ENCODE data around the gene TMEM250. TPM values are rescaled to one million over a fixed set of nuclear protein-coding genes. Genes with fewer than 3 reads are reported as not detected.

The TMEM250 gene
- total and polyA plus RNA-seq, 2 of the 4 experiments (the other 2 are of a cell fraction) = 14.0 to 17.5 TPM

DNA sequence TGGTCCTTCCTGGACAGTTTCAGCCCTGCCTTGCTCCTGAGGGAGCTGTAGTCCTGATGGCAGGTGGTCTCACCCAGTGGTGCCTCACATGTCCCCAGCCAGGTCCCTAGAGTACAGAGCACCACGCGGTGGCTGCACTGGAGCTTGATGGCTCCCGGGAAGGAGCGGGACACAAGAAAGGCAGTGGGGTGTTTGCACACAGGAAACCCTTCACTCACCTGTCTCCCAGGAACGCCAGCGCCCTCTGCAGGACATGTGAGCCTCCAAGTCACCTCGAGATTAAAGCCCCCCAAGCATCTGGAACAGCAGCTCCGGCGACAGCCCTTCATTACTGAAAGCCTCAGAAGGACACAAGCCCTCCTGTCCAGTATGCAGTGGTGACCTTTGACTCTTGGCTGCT lies 19.9 kb upstream of the TMEM250 start:
- Histone ChIP-seq H4K20me1 (ENCODE audit: insufficient read depth, low read length) (no peaks in the 10 kb centered on the region), H3K27ac (ENCODE audit: insufficient read depth, low read length) (no peak overlapping the region), H3K27me3 (ENCODE audit: control insufficient read depth, insufficient read depth, low read length) (peaks cover 58% of the 10 kb centered on the region), H2BK5ac (ENCODE audit: low read depth, low read length, poor library complexity, severe bottlenecking) (no peak overlapping the region), H3K4me1 (ENCODE audit: control insufficient read depth, insufficient read depth, low read length) (no peaks in the 10 kb centered on the region), H2AFZ (replicated peaks; ENCODE audit: low read length, poor library complexity) (no peak overlapping the region), H3K9me1 (ENCODE audit: insufficient read depth, low read length) (no peaks in the 10 kb centered on the region), H3K18ac (ENCODE audit: low read depth, low read length) (no peak overlapping the region), H3K9me3 (ENCODE audit: control insufficient read depth, insufficient read depth, low read length) (no peaks in the 10 kb centered on the region), H4K5ac (ENCODE audit: low read depth, low read length) (no peak overlapping the region), H2BK15ac (ENCODE audit: low read depth, low read length) (no peak overlapping the region), H3K56ac (ENCODE audit: extremely low read depth, insufficient read depth, low read length) (no peak overlapping the region), H2BK120ac (ENCODE audit: low read depth, low read length) (no peak overlapping the region), H4K8ac (ENCODE audit: low read depth in 2 of 2, low read length in 2 of 2) (no peak overlapping the region), H4K91ac (ENCODE audit: insufficient read depth, low read depth, low read length) (no peak overlapping the region), H3K14ac (replicated peaks; ENCODE audit: low read depth, low read length) (no peak overlapping the region), H3K4me2 (ENCODE audit: low read depth, low read length) (no peak overlapping the region), H2AK5ac (ENCODE audit: low read depth, low read length) (no peak overlapping the region), H3K79me1 (ENCODE audit: low read depth in 1 of 2, low read length in 2 of 2) (no peaks in the 10 kb centered on the region), H3K23ac (ENCODE audit: low read depth, low read length) (no peak overlapping the region), H3K4me3 (ENCODE audit: insufficient read depth, low read depth, low read length) (no peak overlapping the region), H2BK20ac (ENCODE audit: low read depth, low read length) (no peak overlapping the region), H3K9ac (ENCODE audit: low read depth, low read length) (no peak overlapping the region), H3K4ac (ENCODE audit: low read depth, low read length) (no peak overlapping the region), H3K36me3 (ENCODE audit: control insufficient read depth, insufficient read depth, low read length) (no peaks in the 10 kb centered on the region), H2AK9ac (replicated peaks; ENCODE audit: low read depth, low read length, poor library complexity) (no peak overlapping the region)
- DNase-seq (no peak), ATAC-seq (ENCODE audit: low read depth) (no peak)
- in situ Hi-C loops (cut with MboI; ENCODE audit: low sequenced_read_pairs) = no loop called here
- no TSS peak for BruUV-seq (replicated peaks)
- TF ChIP-seq USF2 (IDR thresholded peaks at IDR 0.05; ENCODE audit: low read depth, low read length) (no peak), MXI1 (IDR thresholded peaks at IDR 0.05; ENCODE audit: borderline replicate concordance, low read depth, low read length) (no peak), CTCF (conservative IDR thresholded peaks at IDR 0.05; ENCODE audit: low read depth, low read length) (no peak), CHD1 (IDR thresholded peaks at IDR 0.05; ENCODE audit: low read depth, low read length) (no peak), BHLHE40 (IDR thresholded peaks at IDR 0.05; ENCODE audit: low read depth, low read length) (no peak), RCOR1 (IDR thresholded peaks at IDR 0.05; ENCODE audit: insufficient replicate concordance, low read length) (no peak), ELK1 (IDR thresholded peaks at IDR 0.05; ENCODE audit: borderline replicate concordance, low read depth, low read length) (no peak), CEBPB (IDR thresholded peaks at IDR 0.05; ENCODE audit: low read depth, low read length) (no peak), NFE2L2 (IDR thresholded peaks at IDR 0.05; ENCODE audit: low read depth, low read length) (no peak), RFX5 (IDR thresholded peaks at IDR 0.05; ENCODE audit: low read depth, low read length) (no peak), POLR2A (IDR thresholded peaks at IDR 0.05; ENCODE audit: low read depth, low read length) (no peak), SMC3 (IDR thresholded peaks at IDR 0.05; ENCODE audit: low read depth, low read length) (no peak), MAFK (IDR thresholded peaks at IDR 0.05; ENCODE audit: low read depth, low read length) (no peak), RAD21 (IDR thresholded peaks at IDR 0.05; ENCODE audit: low read length) (no peak), FOS (IDR thresholded peaks at IDR 0.05; ENCODE audit: low read depth, low read length) (no peak), MAZ (IDR thresholded peaks at IDR 0.05; ENCODE audit: borderline replicate concordance, low read depth, low read length) (no peak)
- POLR2A ChIA-PET (ENCODE audit: unreplicated experiment) = no interaction called here
- dilution Hi-C loops (cut with HindIII; ENCODE audit: low sequenced_read_pairs, unreplicated experiment) = no loop called here
- intact Hi-C loops (cut with micrococcal nuclease) = no loop called here
- 17% methylated on average over 5 of the region's 9 CpGs; no CpG with 5 or more reads in 1 of the 2 experiments for WGBS, 2 experiments (ENCODE audit: extremely low coverage in 2 of 2, insufficient read length in 1 of 2)
- CTCF ChIA-PET = no interaction called here

Data from IMR-90 (cell line).